ENCODE measurements around the gene STEAP3.

Gene STEAP3

GRCh38 chr2:119228136-119228535, 4.5 kb downstream of the STEAP3 start:
- DNase-seq, result no peak

GRCh38 chr2:119228964-119229363, 5.3 kb downstream of the STEAP3 start:
- DNase-seq, result no peak

- no peak for DNase-seq
Observed at GRCh38 chr2:119229716-119230115, 6.1 kb downstream of the STEAP3 start.

- no peak for DNase-seq
Observed at GRCh38 chr2:119230219-119231185, 6.9 kb downstream of the STEAP3 start.

GRCh38 chr2:119231975-119232665, 8.5 kb downstream of the STEAP3 start:
- no peak for DNase-seq

GRCh38 chr2:119232666-119232993, 9.0 kb downstream of the STEAP3 start:
- no peak for DNase-seq

- no peak for DNase-seq
Observed at GRCh38 chr2:119233326-119234020, 9.8 kb downstream of the STEAP3 start.

GRCh38 chr2:119234021-119235019, 10.7 kb downstream of the STEAP3 start:
- DNase-seq, result no peak

- no peak for DNase-seq
Observed at GRCh38 chr2:119236796-119237195, 13.2 kb downstream of the STEAP3 start.

- no peak for DNase-seq
Observed at GRCh38 chr2:119240311-119241204, 16.9 kb downstream of the STEAP3 start.

GRCh38 chr2:119241205-119241532, 17.5 kb downstream of the STEAP3 start:
- DNase-seq, result no peak

GRCh38 chr2:119242276-119243119, 18.9 kb downstream of the STEAP3 start:
- no peak for DNase-seq

GRCh38 chr2:119243621-119244020, 20.0 kb downstream of the STEAP3 start:
- no peak for DNase-seq

- DNase-seq, result no peak
Observed at GRCh38 chr2:119245076-119245840, 21.6 kb downstream of the STEAP3 start.

GRCh38 chr2:119245841-119246230, 22.2 kb downstream of the STEAP3 start:
- DNase-seq, result no peak

- no peak for DNase-seq
Observed at GRCh38 chr2:119246884-119247843, 23.5 kb downstream of the STEAP3 start.

GRCh38 chr2:119247844-119248271, 24.2 kb downstream of the STEAP3 start:
- DNase-seq, result no peak

- DNase-seq, result no peak
Observed at GRCh38 chr2:119248311-119248710, 24.7 kb downstream of the STEAP3 start.

All from bone marrow (tissue), 2 donors.